A673 (cell line): ENCODE measurements around the gene STT3A. TPM values are rescaled to one million over a fixed set of nuclear protein-coding genes. Genes with fewer than 3 reads are reported as not detected.

Source experiments
- BruUV-seq: library from RNA; stranded (reverse); fragments of 400-500 nt; replicated peaks from 2 replicates; lab custom pipeline; 2021; lab: Mats Ljungman, UMichigan
- CTCF ChIA-PET: fragments of 300-600 bp; sonication (Branson Sonifier 250); formaldehyde crosslinking; loops from one replicate; lab custom pipeline; 2022; ENCODE audit warnings: antibody characterized with exemption; lab: Charles Lee
- POLR2A ChIA-PET: fragments of 300-600 bp; sonication (Branson Sonifier 250); formaldehyde crosslinking; loops from one replicate; lab custom pipeline; 2022; ENCODE audit warnings: antibody characterized with exemption; ENCODE audit not compliant: low non-redundant PET; lab: Charles Lee
- DNase-seq: peaks from one replicate; pipeline ENCODE4 v3.0.0-alpha.2; 2015; ENCODE audit warnings: low spot score
- H3K27ac ChIP-seq: fragments of 200-600 bp; sonication (generic); 2 replicates; pipeline ENCODE4 v1.5.1; 2016; ENCODE audit warnings: mixed run types, low read depth, mild to moderate bottlenecking, mixed read lengths, antibody characterized with exemption, low read length; ENCODE audit not compliant: poor library complexity, severe bottlenecking
- H3K27me3 ChIP-seq: fragments of 200-600 bp; sonication (generic); replicated peaks from 2 replicates; pipeline ENCODE4 v1.6.1; 2017; ENCODE audit warnings: mixed run types, low read depth, mild to moderate bottlenecking, mixed read lengths, antibody characterized with exemption, low read length; ENCODE audit not compliant: insufficient read depth, poor library complexity
- H3K36me3 ChIP-seq: fragments of 200-600 bp; sonication (generic); 2 replicates; pipeline ENCODE4 v1.6.1; 2016; ENCODE audit warnings: mixed run types, mild to moderate bottlenecking, mixed read lengths, antibody characterized with exemption, low read length; ENCODE audit not compliant: insufficient read depth, poor library complexity, severe bottlenecking
- H3K4me1 ChIP-seq: fragments of 200-600 bp; sonication (generic); 2 replicates; pipeline ENCODE4 v1.6.1; 2017; ENCODE audit warnings: mixed run types, mild to moderate bottlenecking, mixed read lengths, antibody characterized with exemption, low read length; ENCODE audit not compliant: insufficient read depth, poor library complexity, severe bottlenecking
- H3K4me3 ChIP-seq: fragments of 200-600 bp; sonication (generic); 2 replicates; pipeline ENCODE4 v1.5.1; 2016; ENCODE audit warnings: low read depth, mixed run types, mild to moderate bottlenecking, mixed read lengths, low read length; ENCODE audit not compliant: poor library complexity, severe bottlenecking
- H3K9me3 ChIP-seq: fragments of 200-600 bp; sonication (generic); 2 replicates; pipeline ENCODE4 v1.6.1; 2016; ENCODE audit warnings: mixed run types, low read depth, mild to moderate bottlenecking, mixed read lengths, antibody characterized with exemption, low read length; ENCODE audit not compliant: poor library complexity, severe bottlenecking
- CTCF ChIP-seq: fragments of 300-800, 200-600 bp; sonication (generic); conservative IDR thresholded peaks from 2 replicates; pipeline ENCODE4 v1.5.1; 2017; ENCODE audit warnings: low read depth, mild to moderate bottlenecking, antibody characterized with exemption, low read length, moderate library complexity, mixed read lengths
- EZH2 ChIP-seq: fragments of 200-600 bp; sonication (generic); IDR thresholded peaks from 2 replicates; pipeline ENCODE4 v1.6.1; 2017; ENCODE audit warnings: borderline replicate concordance, low read depth, mild to moderate bottlenecking, mixed read lengths, antibody characterized with exemption, low read length; ENCODE audit not compliant: poor library complexity, severe bottlenecking
- intact Hi-C: fragments of 100-400 bp; cut with micrococcal nuclease; formaldehyde crosslinking; loops from one replicate; pipeline ENCODE4 v1.10.0; 2022; ENCODE audit not compliant: unreplicated experiment
- total RNA-seq: library from RNA; stranded (reverse); gene quantifications from 2 replicates; pipeline ENCODE4 v1.2.3, GENCODE V29; 2021

The STT3A gene
- total RNA-seq, 1 experiment from 2014 or later, result 278 TPM

- no peak for DNase-seq
- Histone ChIP-seq H3K36me3 (peaks cover 47% of the 10 kb centered on the region), H3K4me3 (peak overlapping the region; percentile 59), H3K27ac (peak overlapping the region; percentile 90), H3K27me3 (no peaks in the 10 kb centered on the region), H3K9me3 (no peaks in the 10 kb centered on the region), H3K4me1 (peaks cover 19% of the 10 kb centered on the region)
- no peak for TF ChIP-seq CTCF
- TF ChIP-seq EZH2, result no peak
- CTCF ChIA-PET, result no interaction called here
- POLR2A ChIA-PET, result no interaction called here
- BruUV-seq, result TSS peak; percentile 92
- intact Hi-C loops, result loop anchor here (1.0 kb wide), 1 partner anchor 33 kb away; the partner anchor contains the start of gene STT3A
These were observed 32.6 kb downstream of the STT3A start for GRCh38 chr11:125625225-125625629.

- intact Hi-C loops, result loop anchor here (1.0 to 2.0 kb wide), 3 partner anchors 33 to 262 kb away; partner anchors contain the start of genes HYLS1 and STT3A
- Histone ChIP-seq H3K4me1 (peaks cover 19% of the 10 kb centered on the region), H3K27me3 (no peaks in the 10 kb centered on the region), H3K4me3 (peak overlapping the region; percentile 59), H3K9me3 (no peaks in the 10 kb centered on the region), H3K36me3 (peaks cover 47% of the 10 kb centered on the region), H3K27ac (peak overlapping the region; percentile 90)
- ChIA-PET CTCF (no interaction called here), POLR2A (no interaction called here)
- no peak for TF ChIP-seq CTCF
- TF ChIP-seq EZH2, result no peak
- DNase-seq, result peak; percentile 97
- BruUV-seq, result no TSS peak
These were observed 33.1 kb downstream of the STT3A start for GRCh38 chr11:125625630-125626287.

GRCh38 chr11:125626288-125626950 is 33.8 kb downstream of the STT3A start:
- peak; percentile 98 for DNase-seq
- Histone ChIP-seq H3K27me3 (no peaks in the 10 kb centered on the region), H3K9me3 (no peaks in the 10 kb centered on the region), H3K27ac (peak overlapping the region; percentile 90), H3K36me3 (peaks cover 46% of the 10 kb centered on the region), H3K4me1 (peaks cover 19% of the 10 kb centered on the region), H3K4me3 (peak overlapping the region; percentile 59)
- intact Hi-C loops, result loop anchor here (1.0 to 2.0 kb wide), 2 partner anchors 248 to 261 kb away; partner anchors contain the start of gene HYLS1
- ChIA-PET POLR2A (interaction anchor here (0.7 kb wide), 1 partner anchor 16 kb away, joined by 5 read pairs; no protein-coding TSS in a partner anchor), CTCF (no interaction called here)
- BruUV-seq, result TSS peak; percentile 48
- TF ChIP-seq EZH2, result no peak
- TF ChIP-seq CTCF, result peak; percentile 55
